T-helper 1 cell (primary cell): ENCODE data around the gene LRRC4C.

ENCODE experiments used
- DNase-seq, 5 donors: peaks; one replicate each; pipeline ENCODE4 v3.0.0-alpha.2; 2012 to 2020

The LRRC4C gene

DNA sequence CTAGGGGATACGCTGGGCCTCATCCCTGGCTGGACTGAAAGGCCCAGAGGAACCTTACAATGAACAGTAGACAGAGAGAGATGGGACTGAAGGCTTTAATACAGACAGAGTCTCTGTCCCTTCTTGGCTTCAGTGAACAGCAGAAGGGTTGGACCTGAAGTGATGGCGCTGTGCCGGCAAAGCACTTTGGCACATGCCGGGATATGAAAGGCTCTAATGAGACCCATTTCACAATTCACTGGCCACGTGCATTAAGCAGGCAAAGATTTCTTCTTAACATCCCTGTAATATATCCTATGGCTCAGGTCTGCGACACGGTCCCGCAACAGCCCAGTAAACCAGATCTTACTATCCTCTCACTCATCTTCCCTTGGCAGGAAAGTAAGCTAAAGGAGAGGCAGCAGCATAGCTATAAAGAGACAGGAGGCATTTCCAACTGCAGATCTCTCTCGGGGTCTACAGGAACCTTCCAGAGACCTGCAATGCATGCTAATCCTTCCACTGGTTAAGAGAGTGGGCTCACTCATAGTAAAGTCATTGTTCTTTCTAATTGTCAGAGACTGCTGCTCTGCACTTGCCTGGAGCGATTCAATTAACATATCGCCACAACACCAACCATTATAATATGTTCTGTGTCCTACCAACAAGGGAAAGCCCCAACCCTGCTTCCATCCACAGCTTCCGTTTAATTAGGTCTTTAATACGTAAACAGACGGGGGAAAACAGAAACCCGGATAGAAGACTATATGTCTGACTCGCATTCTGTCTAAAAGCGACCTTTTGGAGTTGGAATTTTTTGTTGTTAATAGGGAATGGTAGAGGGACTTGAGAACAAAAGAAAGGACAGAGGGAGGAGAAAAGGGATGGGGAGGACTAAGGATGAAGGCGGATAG is 1179.0 kb downstream of the LRRC4C start:
- no peak for DNase-seq

DNA sequence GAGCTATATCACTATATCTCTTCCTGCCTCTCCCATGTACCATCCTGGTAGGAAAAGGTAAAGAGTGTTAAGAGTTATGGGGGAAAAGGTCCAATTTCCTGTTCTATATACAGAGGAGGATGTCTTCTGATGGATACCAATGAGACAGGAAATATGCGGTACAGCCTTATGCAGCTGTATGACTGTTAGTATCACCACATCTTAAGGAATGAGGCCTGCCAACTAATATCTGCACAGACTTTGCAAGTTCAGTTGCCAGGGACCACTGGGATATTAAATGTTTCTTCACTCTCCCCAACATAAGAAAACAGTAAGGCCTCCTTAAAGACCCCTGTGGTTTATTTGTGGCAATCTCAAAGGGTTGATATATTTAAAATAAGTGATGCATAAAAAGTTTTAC is 1182.5 kb downstream of the LRRC4C start:
- no peak for DNase-seq

DNA sequence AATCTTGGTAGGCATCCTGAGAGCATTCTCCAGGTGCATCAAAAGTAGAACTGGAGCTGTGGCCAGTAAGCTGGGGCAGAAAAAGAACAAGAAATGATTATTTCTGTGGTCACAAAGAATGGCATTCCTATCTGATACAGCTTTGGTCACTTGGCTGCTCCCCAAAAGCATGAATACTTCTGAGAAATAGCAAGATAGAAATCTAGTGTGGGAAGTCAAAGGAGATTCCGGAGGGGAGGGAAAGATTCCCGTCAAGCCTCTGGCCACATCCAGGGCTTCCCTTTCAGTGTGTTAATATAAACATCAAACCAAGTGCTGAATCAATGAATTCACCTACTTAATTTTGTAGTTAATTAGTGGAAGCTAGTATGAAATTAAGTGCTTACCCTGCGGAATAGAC is 1185.4 kb downstream of the LRRC4C start:
- no peak for DNase-seq

DNA sequence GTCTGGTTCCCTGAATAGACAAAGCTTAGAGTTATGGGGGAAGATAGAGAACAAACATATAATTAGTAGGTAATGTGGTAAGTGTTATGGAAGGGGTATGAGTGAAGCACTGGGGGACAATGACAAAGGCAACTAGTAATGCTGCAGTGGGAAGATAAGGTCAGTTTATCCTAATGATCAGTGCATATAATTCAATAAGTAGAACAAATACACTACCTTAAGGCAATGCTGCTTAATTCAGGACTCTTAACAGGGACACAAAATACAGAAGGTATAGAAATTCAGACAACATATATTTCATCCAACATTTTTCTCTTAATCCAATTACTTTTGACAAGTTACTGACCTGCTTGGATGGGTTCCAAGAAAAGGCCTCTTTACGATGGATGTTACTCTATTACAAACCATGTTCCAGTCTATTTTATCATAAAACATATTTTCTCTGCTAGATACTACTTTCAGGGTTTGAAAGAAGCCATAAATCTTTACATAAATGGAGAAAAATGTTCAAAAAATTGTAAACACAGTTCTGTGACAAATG is 1186.2 kb downstream of the LRRC4C start:
- no peak for DNase-seq

DNA sequence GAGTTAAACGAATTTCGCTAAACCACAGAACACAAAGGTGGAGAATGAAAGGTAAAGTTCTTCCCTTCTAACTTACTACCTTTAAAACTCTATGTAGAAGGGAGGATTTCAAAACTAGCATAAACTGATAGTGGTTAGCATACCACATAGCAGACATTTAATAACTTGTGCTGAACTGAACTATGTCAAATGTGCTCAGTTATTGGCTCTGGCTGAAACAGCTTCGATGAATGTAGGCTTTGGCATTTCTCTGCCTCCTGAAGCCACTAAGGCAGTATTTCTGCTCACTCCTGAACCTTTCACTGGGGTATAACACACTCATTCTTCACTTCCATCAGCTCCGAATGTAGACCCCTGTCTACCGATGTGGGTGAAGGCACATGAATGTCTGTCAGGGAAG is 1188.1 kb downstream of the LRRC4C start:
- DNase-seq, result no peak

DNA sequence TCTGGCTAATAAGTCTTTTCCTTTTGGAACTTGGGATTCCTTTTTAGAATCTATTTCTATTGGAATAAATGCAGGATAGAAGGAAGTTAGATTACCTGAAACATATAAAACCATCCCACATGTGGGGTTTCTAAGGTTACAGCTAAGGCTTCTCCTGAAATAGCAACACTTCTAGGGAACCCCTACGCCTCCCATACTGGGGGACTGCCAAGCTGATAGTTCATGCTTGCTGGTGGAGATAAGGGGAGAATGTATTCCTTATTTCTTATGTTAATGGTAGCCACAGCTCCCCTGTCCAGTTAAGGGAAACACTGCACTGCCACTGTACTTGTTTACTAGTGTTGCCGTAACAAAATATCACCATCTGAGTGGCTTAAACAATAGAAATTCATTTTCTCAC is 1189.6 kb downstream of the LRRC4C start:
- DNase-seq, result no peak

DNA sequence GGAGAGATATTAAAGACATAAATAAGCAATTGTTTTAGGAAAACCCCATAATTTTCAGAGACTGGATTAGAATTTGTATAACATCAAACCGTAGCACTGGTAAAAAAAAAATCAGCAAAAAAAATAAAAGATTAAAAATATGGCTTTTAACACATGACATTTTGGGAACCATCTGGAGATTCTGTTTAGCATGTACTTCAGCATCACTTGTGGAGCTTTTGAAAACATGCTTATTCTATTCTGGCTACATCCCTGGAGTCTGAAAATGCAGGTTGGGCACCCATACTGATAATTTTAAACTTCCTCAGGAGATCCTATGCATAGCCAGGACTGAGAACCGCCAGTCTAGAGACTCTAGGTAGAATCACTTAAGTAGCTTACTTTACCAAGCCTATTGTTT is 1190.9 kb downstream of the LRRC4C start:
- no peak for DNase-seq

DNA sequence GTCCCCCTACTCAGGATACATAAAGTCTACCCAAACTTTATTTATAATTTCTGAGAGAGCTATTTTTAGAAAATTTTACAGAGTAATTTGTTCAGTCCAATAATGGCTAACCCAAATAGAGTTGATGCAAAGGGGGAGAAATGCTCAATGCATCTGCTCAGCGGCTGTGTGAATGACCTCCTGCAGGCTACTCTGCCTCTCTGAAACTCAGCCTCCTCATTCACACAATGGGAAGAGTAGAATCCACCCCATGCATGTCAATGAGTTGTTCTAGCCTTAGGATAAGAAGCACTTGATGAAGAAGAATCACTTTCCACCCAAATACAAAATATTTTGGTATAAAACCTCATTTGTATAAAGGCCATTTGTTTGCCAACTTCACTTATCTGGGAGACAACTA is 1204.0 kb downstream of the LRRC4C start:
- no peak for DNase-seq

DNA sequence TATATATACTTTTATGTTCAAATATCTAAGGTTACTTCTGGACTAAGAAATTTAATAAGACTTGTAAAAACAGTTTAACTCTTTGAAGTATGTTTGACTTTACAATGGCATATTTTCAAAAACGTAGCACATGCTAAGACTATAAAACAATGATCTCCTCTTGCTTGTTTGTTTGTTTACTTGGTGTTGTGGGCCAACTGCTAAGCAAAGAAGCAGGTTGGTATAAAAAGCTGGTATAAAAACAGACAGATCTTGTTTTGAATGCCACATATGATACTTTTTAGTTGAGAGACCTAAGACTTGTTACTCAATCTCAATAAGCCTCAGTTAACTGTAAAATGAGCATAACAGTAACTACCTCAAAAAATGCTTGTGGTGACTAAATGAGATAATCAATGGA is 1206.3 kb downstream of the LRRC4C start:
- no peak for DNase-seq

DNA sequence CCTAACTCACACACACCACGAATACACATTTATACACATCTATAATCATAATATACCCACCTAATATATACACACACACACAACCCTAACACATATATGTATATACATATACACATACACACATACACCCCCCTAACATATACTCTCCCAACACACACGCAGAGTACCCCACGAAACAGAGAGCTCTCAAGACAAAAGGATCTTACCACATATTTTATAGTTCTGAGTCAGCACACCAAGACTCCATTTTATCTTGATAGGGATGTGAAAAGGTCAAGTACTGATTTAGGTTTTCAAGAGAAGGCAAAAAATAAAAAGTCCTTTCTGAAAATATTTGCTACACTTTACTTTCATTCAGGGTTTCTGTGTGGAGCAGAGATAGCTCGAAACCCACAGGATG is 1207.2 kb downstream of the LRRC4C start:
- DNase-seq, result no peak

DNA sequence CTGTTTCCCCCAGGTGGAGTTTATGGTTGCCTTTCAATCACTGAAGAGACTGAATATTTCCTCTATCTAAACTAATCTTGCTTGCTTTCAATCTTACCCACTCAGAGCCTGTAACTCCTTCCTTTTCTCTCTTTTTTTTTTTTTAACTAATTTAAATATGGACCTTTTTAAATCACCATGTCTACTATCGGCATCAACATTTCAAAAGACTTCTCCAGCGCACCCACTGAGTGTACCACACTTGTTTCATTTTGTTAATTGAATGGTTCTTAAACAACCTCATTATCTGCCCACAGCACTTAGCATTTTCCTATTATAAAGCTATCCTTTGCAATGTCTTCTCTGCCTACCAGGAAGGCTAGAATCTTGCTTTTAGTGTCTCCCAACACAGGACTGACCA is 1212.5 kb downstream of the LRRC4C start:
- DNase-seq, result no peak

DNA sequence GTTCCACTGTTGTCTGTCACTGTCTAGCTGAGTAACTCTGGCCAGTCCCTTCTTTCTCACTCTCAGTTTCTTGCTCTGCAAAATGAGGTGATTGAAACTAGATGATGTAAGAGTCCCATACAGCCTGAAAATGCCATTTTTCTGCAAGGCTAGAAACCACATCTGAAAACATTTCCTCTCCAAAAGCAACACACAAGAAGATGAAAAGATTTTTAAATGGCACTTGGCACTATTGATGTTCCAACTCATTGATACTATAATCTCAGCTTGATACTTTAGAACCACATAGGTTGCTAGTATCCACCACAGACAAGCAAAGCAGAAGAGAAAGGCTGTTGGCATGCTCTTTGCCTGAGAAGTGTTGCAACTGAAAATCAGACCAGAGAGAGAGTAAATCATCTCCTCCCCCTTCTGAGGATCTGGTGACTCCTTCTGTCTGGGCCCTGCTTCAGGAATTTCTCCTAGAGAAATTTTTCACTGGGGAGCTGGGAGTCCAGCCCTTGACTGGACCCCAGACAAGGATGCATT is 1217.9 kb downstream of the LRRC4C start:
- no peak for DNase-seq

DNA sequence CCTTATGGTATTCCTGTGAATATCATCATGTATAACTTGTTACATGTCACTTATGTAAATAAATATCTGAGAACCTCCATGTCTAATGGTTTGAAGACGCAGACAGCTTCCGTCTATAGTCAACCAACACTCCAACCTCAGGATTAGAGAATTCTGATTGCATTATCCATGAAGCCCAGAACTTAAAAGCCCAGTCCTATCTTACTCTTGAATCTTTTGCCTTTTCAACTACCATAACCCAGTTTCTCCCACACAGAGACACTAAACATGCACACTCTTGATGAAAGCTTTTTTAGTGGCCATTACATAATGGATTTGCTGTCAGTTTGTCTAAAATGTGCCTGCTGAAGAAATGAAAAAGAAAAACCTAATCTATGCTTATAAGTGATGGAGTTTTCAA is 1219.2 kb downstream of the LRRC4C start:
- no peak for DNase-seq

DNA sequence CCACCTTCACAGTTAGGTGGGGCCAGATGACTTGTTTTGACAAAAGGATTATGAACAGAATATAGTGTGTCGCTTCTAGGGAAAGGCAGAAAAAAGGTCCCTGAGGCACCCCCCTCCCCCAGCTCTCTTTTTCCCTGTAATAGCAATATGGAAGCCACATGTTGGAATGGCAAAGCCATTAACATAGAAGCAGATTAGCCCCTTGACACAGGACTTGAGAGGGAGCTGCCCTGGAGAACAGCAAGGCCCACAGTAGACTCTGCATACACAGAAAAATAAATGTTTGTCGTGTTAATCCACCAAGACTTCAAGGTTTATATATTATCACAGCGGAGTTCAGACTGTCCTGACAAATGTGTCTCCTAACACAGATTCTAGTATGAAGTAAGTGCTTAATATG is 1222.9 kb downstream of the LRRC4C start:
- DNase-seq, result no peak

DNA sequence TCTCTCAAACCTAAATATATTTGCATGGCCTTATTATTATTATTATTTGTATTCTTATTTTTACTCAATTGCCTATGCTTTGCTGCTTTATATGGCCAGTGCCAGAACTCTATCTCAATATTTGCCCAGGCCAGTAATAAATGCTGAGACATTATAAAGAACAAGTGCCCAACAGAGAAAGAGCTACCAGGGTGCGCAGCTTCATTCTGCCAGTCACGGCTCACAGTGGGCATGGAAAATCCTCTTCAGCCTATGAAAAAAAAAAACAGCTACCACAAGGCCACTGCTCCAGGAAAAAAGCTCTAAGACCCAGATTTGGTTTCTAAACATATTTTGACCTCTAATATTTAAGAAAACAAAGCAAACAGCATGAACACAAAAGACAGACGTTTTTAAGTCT is 1223.6 kb downstream of the LRRC4C start:
- DNase-seq, result no peak

DNA sequence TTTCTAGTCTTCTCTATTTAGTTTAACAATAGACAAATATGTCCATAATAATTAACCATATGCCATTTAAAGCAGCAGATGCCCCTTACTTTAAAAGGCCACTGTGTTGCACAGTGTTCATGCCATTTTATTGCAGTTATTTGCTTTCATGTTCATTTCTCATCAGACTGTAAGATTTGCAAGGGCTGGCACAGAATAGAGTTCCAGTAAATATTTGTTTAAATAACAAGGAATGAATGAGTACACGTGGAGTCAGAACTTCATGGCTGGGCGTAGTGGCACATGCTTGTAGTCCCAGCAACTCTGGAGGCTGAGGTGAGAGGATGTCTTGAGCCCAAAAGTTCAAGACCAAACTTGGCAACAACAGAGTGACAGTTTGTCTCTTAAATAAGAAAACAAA is 1228.6 kb downstream of the LRRC4C start:
- DNase-seq, result no peak

DNA sequence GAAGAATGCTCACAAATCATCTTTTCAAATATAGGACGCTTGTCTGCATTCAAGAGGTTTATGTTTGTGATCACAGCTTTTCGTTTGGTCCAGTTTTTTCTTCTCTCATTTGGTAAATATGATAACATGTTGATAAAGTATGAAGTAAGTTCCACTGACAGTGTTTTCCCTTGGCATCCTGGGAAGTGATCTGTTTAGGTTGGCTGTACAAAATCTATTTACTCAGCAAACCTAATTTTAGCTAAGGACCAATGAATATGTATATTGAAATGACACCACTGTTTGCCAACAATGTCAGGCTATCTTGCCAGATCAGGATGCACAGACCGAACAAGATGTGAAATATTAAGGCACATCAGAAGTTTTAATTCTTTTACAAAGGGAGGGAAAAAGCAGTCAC is 1230.8 kb downstream of the LRRC4C start:
- DNase-seq, result no peak

DNA sequence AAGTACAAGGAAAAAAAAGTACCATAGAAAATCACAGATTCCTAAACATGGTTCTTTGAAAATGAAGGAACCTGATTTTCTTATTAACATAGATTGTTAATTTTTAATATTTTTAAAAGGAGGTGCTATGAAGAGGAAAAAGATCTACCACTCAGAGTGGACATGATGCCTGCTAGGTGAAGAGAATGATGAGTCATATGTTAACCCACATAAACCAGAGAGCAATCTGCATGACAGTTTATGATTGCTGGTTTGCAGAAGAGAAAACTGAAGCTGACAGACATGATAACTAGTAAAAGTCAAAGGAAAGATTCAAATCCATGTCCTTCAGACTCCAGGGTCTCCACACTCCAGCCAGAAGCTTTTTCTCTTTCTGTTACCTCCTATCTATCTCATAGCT is 1231.7 kb downstream of the LRRC4C start:
- no peak for DNase-seq

DNA sequence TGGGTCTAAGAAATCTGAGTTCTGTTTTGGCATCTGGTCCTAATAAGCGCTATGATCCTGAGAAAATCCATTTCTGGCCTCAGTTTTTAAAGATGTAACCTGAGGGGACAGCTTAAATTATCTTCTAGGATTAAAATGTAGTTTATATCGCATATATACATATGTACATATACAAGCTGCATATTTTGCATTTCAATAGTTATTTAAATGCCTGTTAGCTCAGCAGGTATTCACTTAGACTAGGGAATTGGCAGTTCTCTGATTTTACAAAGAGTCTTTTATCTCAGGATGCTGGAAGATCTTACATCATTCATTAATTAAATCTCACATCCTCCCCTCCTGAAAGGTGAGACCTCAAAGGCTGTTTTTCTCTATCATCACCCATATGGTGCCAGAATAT is 1232.8 kb downstream of the LRRC4C start:
- no peak for DNase-seq

DNA sequence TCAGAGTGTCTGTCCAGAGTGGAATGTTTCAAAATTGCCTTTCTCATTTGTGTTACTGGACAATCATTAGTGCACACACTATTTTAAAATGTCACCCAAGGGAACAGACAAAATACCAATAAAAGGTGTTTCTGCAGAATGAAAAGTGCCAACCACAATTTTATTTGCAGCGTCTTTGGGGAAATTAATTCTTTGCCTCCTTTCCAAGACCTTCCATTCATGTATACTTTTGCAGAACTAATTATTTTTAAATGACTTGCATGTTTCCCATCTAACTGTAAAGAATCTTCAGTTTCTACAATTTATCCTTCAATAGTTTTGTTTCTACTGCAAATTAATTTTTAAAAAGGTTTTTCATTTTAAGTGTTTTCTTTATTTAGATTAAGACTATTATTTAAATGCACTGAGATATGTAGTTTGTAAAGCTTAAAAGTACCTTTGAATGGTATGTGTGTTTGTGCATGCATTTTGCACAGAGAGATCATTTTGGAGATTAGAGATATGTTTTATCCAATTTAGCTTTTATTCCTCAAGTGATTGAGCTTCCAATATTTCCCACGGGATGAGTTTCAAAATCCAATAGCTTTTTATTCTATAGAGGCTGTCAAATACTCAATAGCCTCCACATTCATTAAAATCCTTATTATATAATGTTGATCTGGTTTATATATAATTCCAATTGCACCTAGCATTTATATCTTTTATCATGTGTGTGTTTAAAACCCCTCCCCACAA is 1235.7 kb downstream of the LRRC4C start:
- no peak for DNase-seq

DNA sequence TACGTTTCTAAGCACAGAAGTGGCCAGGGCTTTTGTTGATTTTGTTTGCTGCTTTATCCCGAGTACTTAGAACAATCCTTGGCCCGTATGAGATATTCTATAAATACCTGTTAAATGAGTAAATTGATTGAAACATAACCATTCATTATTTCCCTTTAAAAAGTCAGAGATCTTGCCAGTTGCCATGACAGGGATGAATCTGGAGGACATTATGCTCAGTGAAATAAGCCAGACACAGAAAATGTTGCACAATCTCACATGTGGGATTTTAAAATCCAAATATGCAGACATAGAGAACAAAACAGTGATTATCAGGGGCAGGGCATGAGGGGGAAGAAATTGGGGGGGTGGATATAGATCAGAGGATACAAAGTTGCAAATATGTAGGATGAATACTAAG is 1240.1 kb downstream of the LRRC4C start:
- DNase-seq, result no peak

DNA sequence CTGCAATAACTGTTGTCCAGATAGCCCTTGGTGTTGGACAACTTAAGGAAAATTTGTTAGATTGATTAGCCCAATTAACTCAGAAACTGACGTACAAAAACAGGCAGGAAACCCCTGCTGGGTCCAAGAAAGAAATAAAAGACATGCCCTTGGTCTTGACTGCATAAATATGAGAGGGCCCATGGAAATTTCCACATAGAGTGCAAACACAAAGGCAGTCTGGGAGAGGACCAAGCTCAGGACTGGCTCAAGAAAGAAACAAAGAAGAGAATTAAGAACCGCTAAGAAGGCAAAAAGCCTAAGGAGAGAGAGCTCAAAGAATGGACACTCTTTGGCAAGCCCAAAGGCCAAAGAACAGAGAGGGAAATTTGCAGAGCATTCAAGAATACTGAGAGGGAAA is 1243.9 kb downstream of the LRRC4C start:
- no peak for DNase-seq

DNA sequence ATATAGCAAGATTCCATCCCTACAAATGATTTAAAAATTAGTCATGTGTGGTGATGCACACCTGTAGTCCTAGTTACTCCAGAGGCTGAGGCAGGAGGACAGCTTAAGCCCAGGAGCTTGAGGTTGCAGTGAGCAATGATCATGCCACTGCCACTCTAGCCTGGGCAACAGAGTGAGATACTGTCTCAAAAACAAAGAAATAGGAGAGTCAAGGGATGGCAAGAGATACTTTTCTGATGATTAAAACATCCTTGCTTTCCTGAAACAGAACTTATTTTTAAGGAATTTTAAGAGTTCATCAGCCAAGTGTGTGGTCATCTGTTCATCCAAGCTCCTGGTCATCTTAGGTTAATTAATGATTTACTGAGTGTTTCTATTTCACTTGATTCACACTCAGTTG is 1252.0 kb downstream of the LRRC4C start:
- no peak for DNase-seq

DNA sequence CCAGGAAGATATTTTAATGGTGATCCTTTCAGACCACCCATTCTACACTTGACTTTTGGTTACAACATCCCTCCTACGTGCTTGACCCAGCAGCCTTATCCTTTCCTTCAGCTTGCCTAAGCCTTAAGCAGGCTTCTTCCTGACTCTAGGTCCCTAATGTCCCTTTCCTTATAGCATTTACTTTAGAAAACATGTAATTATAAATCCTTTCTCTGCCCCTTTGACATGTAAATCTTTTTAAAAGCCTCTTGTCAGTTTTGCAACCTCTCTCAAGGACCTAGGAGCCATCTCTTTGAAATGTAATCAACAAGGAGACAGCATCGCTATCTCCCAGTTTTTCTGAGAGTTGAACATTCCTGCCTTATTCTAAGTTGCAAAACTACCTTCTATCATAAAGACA is 1255.2 kb downstream of the LRRC4C start:
- no peak for DNase-seq
